HG03378 (cell line): ENCODE data around the gene SMIM38.

Source experiments
- ATAC-seq: cut with Tn5 transposase; IDR thresholded peaks from one replicate; pipeline ENCODE4 v1.9.1; 2021; ENCODE audit warnings: mild to moderate bottlenecking, moderate library complexity; ENCODE audit not compliant: unreplicated experiment

Gene SMIM38

GRCh38 chr11:69201066-69201365, 45.3 kb downstream of the SMIM38 start:
- ATAC-seq, result no peak

GRCh38 chr11:69201764-69202370, 46.1 kb downstream of the SMIM38 start:
- ATAC-seq, result no peak

GRCh38 chr11:69202511-69203221, 46.9 kb downstream of the SMIM38 start:
- no peak for ATAC-seq

- no peak for ATAC-seq
These were observed 47.6 kb downstream of the SMIM38 start for GRCh38 chr11:69203381-69203780.

DNA sequence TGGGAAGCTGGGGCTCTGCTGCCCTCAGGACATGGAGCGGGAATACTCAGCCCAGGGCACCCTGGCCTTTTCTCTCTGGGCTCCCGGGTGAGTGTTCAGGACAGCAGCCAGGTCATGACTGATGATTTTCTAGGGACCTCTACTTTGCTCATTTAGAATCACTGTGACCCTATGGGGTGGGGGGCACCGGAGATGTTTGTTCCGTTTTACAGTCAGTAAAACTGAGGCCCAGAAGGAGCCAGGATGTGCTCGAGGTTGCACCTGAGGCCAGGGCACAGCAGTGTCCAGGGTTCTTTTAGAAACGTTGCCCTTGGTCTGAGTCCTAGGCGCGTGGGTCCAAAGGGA, 48.1 kb downstream of the SMIM38 start:
- ATAC-seq, result no peak

- ATAC-seq, result no peak
These were observed 48.7 kb downstream of the SMIM38 start for GRCh38 chr11:69204246-69204940.

GRCh38 chr11:69204941-69205742, 49.4 kb downstream of the SMIM38 start:
- ATAC-seq, result no peak
